Measurements from ENCODE around the gene CTNNA3.
A peak's percentile ranks its signal among the peaks of the same experiment; 100 is the strongest.

- TF ChIP-seq CTCF (IDR thresholded peaks at IDR 0.05) (peak in 2 of 4 donors; percentile 6 to 9), POLR2A (IDR thresholded peaks at IDR 0.05) (no peak)
Observed at GRCh38 chr10:66917104-66917503, 778.9 kb downstream of the CTNNA3 start.

Data from right lobe of liver (tissue), 4 donors.